ENCODE data around the gene APLF.

The APLF gene

GRCh38 chr2:68574202-68574791 lies 106.9 kb downstream of the APLF start:
- no peaks in the 10 kb centered on the region for H3F3A ChIP-seq (ENCODE audit: insufficient read depth, low read length)
- no peaks in the 10 kb centered on the region for H3K9me2 ChIP-seq (ENCODE audit: low read depth, low read length)
- H3K79me2 ChIP-seq (ENCODE audit: insufficient read depth, low read length): no peaks in the 10 kb centered on the region
- H3K27me3 ChIP-seq (ENCODE audit: insufficient read depth, low read length): no peaks in the 10 kb centered on the region
- H3K4me2 ChIP-seq (ENCODE audit: low read length): no peak overlapping the region
- TF ChIP-seq EZH2 (IDR thresholded peaks at IDR 0.05; ENCODE audit: borderline replicate concordance, low read length): no peak
- no peak for TF ChIP-seq CTCF (IDR thresholded peaks at IDR 0.05; ENCODE audit: low read length)
- H3K9ac ChIP-seq (ENCODE audit: low read length): no peak overlapping the region
- H2AFZ ChIP-seq (ENCODE audit: low read length): no peak overlapping the region
- no peaks in the 10 kb centered on the region for H3K4me1 ChIP-seq (ENCODE audit: insufficient read depth, low read length, severe bottlenecking)
- H4K20me1 ChIP-seq (ENCODE audit: insufficient read depth, low read length): no peaks in the 10 kb centered on the region
- no peaks in the 10 kb centered on the region for H3K9me3 ChIP-seq (ENCODE audit: low read length)
- no peaks in the 10 kb centered on the region for H3K36me3 ChIP-seq (ENCODE audit: insufficient read depth, low read length)
- no peak overlapping the region for H3K27ac ChIP-seq (ENCODE audit: low read depth, low read length, poor library complexity, severe bottlenecking)
- H3K4me3 ChIP-seq (ENCODE audit: low read depth, low read length, poor library complexity, severe bottlenecking): no peak overlapping the region

GRCh38 chr2:68577183-68577582 lies 109.8 kb downstream of the APLF start:
- Histone ChIP-seq H3K27me3 (ENCODE audit: insufficient read depth, low read length) (no peaks in the 10 kb centered on the region), H3F3A (ENCODE audit: insufficient read depth, low read length) (no peaks in the 10 kb centered on the region; the same call in 1 of the 2 replicates), H3K79me2 (ENCODE audit: insufficient read depth, low read length) (no peaks in the 10 kb centered on the region), H3K9ac (ENCODE audit: low read length) (no peak overlapping the region), H3K9me3 (ENCODE audit: low read length) (no peaks in the 10 kb centered on the region), H3K4me2 (ENCODE audit: low read length) (no peak overlapping the region), H3K4me3 (ENCODE audit: low read depth, low read length, poor library complexity, severe bottlenecking) (no peak overlapping the region), H2AFZ (ENCODE audit: low read length) (no peak overlapping the region), H3K36me3 (ENCODE audit: insufficient read depth, low read length) (no peaks in the 10 kb centered on the region), H3K27ac (ENCODE audit: low read depth, low read length, poor library complexity, severe bottlenecking) (no peak overlapping the region), H3K4me1 (ENCODE audit: insufficient read depth, low read length, severe bottlenecking) (no peaks in the 10 kb centered on the region), H4K20me1 (ENCODE audit: insufficient read depth, low read length) (no peaks in the 10 kb centered on the region), H3K9me2 (ENCODE audit: low read depth, low read length) (no peaks in the 10 kb centered on the region)
- TF ChIP-seq CTCF (IDR thresholded peaks at IDR 0.05; ENCODE audit: low read length): no peak
- TF ChIP-seq EZH2 (IDR thresholded peaks at IDR 0.05; ENCODE audit: borderline replicate concordance, low read length): no peak

- Histone ChIP-seq H3K9ac (ENCODE audit: low read length) (no peak overlapping the region), H3K4me3 (ENCODE audit: low read depth, low read length, poor library complexity, severe bottlenecking) (no peak overlapping the region), H3F3A (ENCODE audit: insufficient read depth, low read length) (no peaks in the 10 kb centered on the region; the same call in 1 of the 2 replicates), H2AFZ (ENCODE audit: low read length) (no peak overlapping the region), H3K27me3 (ENCODE audit: insufficient read depth, low read length) (no peaks in the 10 kb centered on the region), H3K4me2 (ENCODE audit: low read length) (no peak overlapping the region), H3K9me2 (ENCODE audit: low read depth, low read length) (no peaks in the 10 kb centered on the region), H3K27ac (ENCODE audit: low read depth, low read length, poor library complexity, severe bottlenecking) (no peak overlapping the region), H3K4me1 (ENCODE audit: insufficient read depth, low read length, severe bottlenecking) (no peaks in the 10 kb centered on the region), H4K20me1 (ENCODE audit: insufficient read depth, low read length) (no peaks in the 10 kb centered on the region), H3K9me3 (ENCODE audit: low read length) (no peaks in the 10 kb centered on the region), H3K36me3 (ENCODE audit: insufficient read depth, low read length) (no peaks in the 10 kb centered on the region), H3K79me2 (ENCODE audit: insufficient read depth, low read length) (no peaks in the 10 kb centered on the region)
- TF ChIP-seq EZH2 (IDR thresholded peaks at IDR 0.05; ENCODE audit: borderline replicate concordance, low read length) (no peak), CTCF (IDR thresholded peaks at IDR 0.05; ENCODE audit: low read length) (no peak)
Measured at GRCh38 chr2:68579689-68580088, 112.3 kb downstream of the APLF start.
